ENCODE data around the gene CRCP. TPM values are rescaled to one million over a fixed set of nuclear protein-coding genes. Genes with fewer than 3 reads are reported as not detected.

Gene CRCP
- total RNA-seq, 4 donors from 2014 or later: 45.9 to 61.9 (median 54.2) TPM

GRCh38 chr7:66189695-66190503 is 75.3 kb downstream of the CRCP start:
- intact Hi-C loops (cut with DNase I): no loop called here
- Histone ChIP-seq H3K4me1 (no peaks in the 10 kb centered on the region), H3K27ac (replicated peaks in 1 of 4) (no peak overlapping the region), H3K27me3 (no peaks in the 10 kb centered on the region), H3K9me3 (peaks cover 0 to 5% (median 0%) of the 10 kb centered on the region in 4 donors), H3K4me3 (no peak overlapping the region), H3K36me3 (no peaks in the 10 kb centered on the region)
- no peak for TF ChIP-seq CTCF (IDR thresholded peaks at IDR 0.05)
- no peak for TF ChIP-seq POLR2AphosphoS5 (IDR thresholded peaks at IDR 0.05)
- TF ChIP-seq POLR2A (IDR thresholded peaks at IDR 0.05; ENCODE audit: low read depth): no peak
- TF ChIP-seq EP300 (IDR thresholded peaks at IDR 0.05): no peak
- no peak for DNase-seq (ENCODE audit: extremely low spot score)
- WGBS: 93% methylated on average over 5 of the region's 7 CpGs

GRCh38 chr7:66190504-66190857 is 75.8 kb downstream of the CRCP start:
- Histone ChIP-seq H3K4me3 (no peak overlapping the region), H3K27ac (replicated peaks in 1 of 4) (no peak overlapping the region), H3K4me1 (no peaks in the 10 kb centered on the region), H3K36me3 (no peaks in the 10 kb centered on the region), H3K9me3 (peaks cover 0 to 5% (median 0%) of the 10 kb centered on the region in 4 donors), H3K27me3 (peaks cover 0 to 2% (median 0%) of the 10 kb centered on the region in 4 donors)
- 68% methylated on average over 5 of the region's 5 CpGs for WGBS
- TF ChIP-seq EP300 (IDR thresholded peaks at IDR 0.05) (no peak), POLR2AphosphoS5 (IDR thresholded peaks at IDR 0.05) (no peak), CTCF (IDR thresholded peaks at IDR 0.05) (no peak), POLR2A (IDR thresholded peaks at IDR 0.05; ENCODE audit: low read depth) (no peak)
- intact Hi-C loops (cut with DNase I): no loop called here
- DNase-seq (ENCODE audit: extremely low spot score): no peak

GRCh38 chr7:66193146-66193725 is 78.6 kb downstream of the CRCP start:
- TF ChIP-seq POLR2AphosphoS5 (IDR thresholded peaks at IDR 0.05) (no peak), CTCF (IDR thresholded peaks at IDR 0.05) (no peak), POLR2A (IDR thresholded peaks at IDR 0.05; ENCODE audit: low read depth) (no peak), EP300 (IDR thresholded peaks at IDR 0.05) (no peak)
- Histone ChIP-seq H3K27me3 (peaks cover 0 to 5% (median 0%) of the 10 kb centered on the region in 4 donors), H3K27ac (replicated peaks in 1 of 4) (no peak overlapping the region), H3K4me1 (no peaks in the 10 kb centered on the region), H3K36me3 (no peaks in the 10 kb centered on the region), H3K4me3 (no peak overlapping the region), H3K9me3 (no peaks in the 10 kb centered on the region)
- DNase-seq (ENCODE audit: extremely low spot score): no peak
- intact Hi-C loops (cut with DNase I): no loop called here
- 67% methylated on average over 6 of the region's 6 CpGs for WGBS

- DNase-seq (ENCODE audit: extremely low spot score): no peak
- Histone ChIP-seq H3K27me3 (peaks cover 0 to 5% (median 0%) of the 10 kb centered on the region in 4 donors), H3K9me3 (no peaks in the 10 kb centered on the region), H3K4me1 (no peaks in the 10 kb centered on the region), H3K27ac (replicated peaks in 1 of 4) (no peak overlapping the region), H3K36me3 (no peaks in the 10 kb centered on the region), H3K4me3 (no peak overlapping the region)
- WGBS: 53% methylated on average over 2 of the region's 2 CpGs
- intact Hi-C loops (cut with DNase I): no loop called here
- no peak for TF ChIP-seq POLR2A (IDR thresholded peaks at IDR 0.05; ENCODE audit: low read depth)
- no peak for TF ChIP-seq POLR2AphosphoS5 (IDR thresholded peaks at IDR 0.05)
- TF ChIP-seq EP300 (IDR thresholded peaks at IDR 0.05): no peak
- TF ChIP-seq CTCF (IDR thresholded peaks at IDR 0.05): no peak
Observed at GRCh38 chr7:66198469-66198868, 83.8 kb downstream of the CRCP start.
